Coronary artery (tissue), 2 donors: ENCODE data around the gene CCDC171.

Source experiments
- DNase-seq: peaks from one replicate; pipeline ENCODE4 v3.0.0-alpha.2; 2017; ENCODE audit warnings: low spot score
- H3K27ac ChIP-seq, 2 donors: fragments of 200-600 bp; sonication (generic); one replicate each; pipeline ENCODE4 v1.5.1; 2016 to 2019
- H3K4me3 ChIP-seq: fragments of 200-600 bp; sonication (generic); 2 replicates; pipeline ENCODE4 v1.5.1; 2016; ENCODE audit warnings: mild to moderate bottlenecking, moderate library complexity
- TF ChIP-seq, protein P1 (sequence below): fragments of 200-600 bp; sonication (generic); IDR thresholded peaks from one replicate; pipeline ENCODE4 v1.5.1; 2019; ENCODE audit warnings: antibody characterized with exemption

CCDC171 gene

DNA sequence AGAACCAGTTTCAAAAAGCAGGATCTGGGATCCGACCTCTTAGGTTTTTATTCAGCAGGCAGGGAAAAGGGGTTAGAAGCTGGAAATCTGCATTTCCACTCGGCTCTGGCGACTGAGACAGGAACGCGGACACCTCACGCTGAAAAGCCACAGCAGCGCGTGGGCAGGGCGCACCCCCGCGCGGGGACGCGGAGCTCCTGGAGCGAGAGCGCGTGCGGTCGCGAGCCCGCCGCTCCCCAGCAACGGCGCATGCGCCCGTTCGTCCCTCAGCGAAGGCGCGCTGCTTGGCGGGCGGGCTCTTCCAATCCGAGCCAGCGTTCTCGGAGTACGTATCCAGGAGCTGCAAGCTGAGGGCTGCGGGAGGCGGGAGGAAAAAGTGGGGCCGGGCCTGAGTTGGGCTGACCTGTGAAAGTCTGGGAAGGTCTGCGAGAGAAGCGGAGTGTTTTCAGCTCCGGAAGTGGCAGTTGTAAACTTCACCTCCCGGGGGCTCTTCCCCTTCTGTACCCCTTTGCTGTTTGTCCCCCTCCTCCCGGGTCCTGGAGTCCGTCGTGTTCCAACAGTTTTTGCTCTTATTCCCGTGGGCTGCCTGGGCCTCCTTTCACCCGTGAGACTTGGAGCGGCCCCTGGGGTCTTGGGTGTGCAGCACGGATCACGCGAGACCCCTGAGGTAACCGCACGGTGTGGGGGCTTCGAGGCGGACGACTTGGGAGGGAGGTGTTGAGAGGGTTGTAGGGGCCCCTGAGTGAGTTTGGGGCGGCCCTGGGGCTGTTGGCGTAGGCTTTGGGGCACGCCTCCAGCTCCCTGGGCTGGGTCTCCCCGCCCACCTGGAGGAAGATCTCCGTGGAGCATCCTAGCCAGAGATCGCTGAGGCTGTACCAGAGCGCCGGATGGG lies at the start of gene CCDC171:
CCDC171 (plus strand) TSS at position 408 of the 892 bp plus-strand sequence. CDS start 11,046 bp downstream, outside the sequence.
- TF ChIP-seq, protein P1, sequence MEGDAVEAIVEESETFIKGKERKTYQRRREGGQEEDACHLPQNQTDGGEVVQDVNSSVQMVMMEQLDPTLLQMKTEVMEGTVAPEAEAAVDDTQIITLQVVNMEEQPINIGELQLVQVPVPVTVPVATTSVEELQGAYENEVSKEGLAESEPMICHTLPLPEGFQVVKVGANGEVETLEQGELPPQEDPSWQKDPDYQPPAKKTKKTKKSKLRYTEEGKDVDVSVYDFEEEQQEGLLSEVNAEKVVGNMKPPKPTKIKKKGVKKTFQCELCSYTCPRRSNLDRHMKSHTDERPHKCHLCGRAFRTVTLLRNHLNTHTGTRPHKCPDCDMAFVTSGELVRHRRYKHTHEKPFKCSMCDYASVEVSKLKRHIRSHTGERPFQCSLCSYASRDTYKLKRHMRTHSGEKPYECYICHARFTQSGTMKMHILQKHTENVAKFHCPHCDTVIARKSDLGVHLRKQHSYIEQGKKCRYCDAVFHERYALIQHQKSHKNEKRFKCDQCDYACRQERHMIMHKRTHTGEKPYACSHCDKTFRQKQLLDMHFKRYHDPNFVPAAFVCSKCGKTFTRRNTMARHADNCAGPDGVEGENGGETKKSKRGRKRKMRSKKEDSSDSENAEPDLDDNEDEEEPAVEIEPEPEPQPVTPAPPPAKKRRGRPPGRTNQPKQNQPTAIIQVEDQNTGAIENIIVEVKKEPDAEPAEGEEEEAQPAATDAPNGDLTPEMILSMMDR: no peak
- H3K27ac ChIP-seq: peak within 1 kb of the TSS; percentile 84 to 85
- H3K4me3 ChIP-seq: peak within 1 kb of the TSS; percentile 76
- DNase-seq: peak; percentile 97

DNA sequence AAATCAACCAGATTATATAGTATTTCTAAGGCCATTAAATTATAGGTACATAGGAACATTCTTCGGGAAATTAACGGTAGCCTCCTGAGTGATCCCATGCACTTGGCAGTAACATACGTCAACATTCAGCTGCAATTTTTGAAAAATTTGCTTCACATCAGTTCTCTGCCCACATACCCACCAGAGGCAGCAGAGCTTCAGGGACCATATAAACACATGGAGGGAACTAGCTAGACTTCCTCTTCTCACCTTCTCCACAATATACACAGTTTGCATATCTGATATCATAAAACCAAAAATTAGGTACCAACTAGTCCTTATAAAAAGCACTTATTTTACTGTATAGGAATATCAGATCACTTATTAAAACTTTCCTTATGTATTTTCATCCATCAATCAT lies 46.9 kb upstream of the CCDC171 start:
- Histone ChIP-seq H3K4me3 (no peak overlapping the region), H3K27ac (no peak overlapping the region)
- no peak for DNase-seq
- TF ChIP-seq, protein P1: no peak

DNA sequence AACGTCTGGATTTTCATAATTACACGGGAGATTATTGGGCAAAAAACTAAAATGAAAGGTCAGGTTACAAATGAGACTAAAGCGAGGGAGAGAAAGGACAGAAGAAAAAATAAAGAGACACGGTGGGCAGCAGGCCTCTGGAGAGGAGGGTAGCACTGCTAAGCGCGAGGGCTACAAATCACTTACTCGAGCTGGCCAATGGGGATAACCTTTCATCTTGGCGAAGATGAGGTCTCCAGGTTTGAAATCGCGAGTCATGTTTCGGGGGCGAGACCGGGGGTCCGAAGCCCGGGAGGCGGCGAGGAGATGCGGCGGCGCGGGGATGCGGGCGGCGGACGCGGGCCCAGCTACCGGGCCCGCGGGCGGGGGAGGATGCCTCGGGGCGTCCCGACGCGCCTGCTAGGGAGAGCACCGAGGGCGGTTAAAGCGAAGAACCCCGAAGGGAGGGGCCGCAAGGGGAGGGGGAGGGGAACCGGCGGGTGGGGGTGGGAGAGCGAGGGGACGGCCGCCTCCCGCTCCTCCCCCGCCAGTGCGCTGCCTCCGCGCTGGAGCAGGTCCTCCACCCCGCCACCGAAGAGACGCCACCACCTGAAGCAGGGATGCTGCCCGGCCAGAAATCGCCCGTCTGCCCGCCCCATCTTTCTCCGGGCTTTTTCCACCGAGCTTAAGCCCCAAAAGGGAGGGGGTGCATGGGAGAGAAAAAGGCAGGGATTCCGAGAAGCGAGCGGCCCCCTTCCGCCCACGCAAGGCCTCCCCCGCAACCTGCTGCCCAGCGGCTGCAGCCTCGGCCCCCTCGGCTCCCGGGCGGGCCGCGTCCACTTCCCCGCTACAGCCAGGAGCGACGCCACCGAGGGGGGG lies 42.7 kb upstream of the CCDC171 start:
- TF ChIP-seq, protein P1: no peak
- peak overlapping the region; percentile 93 for H3K4me3 ChIP-seq
- no peak for DNase-seq
- peak overlapping the region; percentile 81 to 94 for H3K27ac ChIP-seq

DNA sequence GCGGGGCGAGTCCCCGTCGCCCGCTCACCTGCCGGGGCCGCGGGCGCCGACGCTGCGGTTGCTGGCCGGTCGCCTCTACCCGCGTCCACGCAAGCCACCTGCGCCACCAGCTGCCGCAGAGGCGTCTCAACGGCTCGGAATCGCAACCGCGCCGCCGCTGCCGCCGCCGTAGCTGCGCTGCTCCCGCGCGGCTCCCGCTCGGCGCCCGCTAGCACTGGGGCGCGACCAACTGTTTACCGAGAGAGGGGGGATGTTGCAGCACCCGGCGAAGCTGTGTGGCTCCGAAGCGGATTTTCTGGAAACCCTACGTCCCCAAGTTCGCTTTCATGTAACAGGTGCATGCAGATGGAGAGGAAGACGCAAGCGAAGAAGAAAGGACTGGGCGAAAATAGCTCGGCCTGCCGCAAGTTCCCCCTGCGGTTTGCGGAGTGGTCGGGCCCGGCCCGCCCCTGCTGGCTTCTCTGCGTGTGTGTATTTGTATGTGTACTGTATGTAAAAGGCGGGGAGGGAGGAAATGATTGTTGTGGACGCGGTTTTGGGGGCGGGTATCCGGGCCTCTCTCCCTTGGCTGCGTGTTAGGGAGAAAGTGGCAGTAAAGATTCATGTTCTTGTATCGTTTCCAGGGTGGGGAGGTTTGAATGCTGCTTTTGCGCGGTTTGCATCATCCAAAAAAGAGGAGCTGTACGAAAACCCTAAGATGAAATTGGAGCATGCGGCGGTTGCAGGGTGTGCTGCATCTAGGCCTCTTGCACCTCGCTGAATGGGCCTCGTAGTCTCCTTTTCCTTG lies 41.9 kb upstream of the CCDC171 start, which contains the start of gene PSIP1:
PSIP1 (minus strand) TSS at position 182 of the 787 bp plus-strand sequence. CDS start 782 bp downstream, outside the sequence.
- DNase-seq: peak; percentile 80
- peak within 1 kb of the TSS; percentile 93 for H3K4me3 ChIP-seq
- TF ChIP-seq, protein P1: no peak
- H3K27ac ChIP-seq: peak within 1 kb of the TSS; percentile 81 to 94

DNA sequence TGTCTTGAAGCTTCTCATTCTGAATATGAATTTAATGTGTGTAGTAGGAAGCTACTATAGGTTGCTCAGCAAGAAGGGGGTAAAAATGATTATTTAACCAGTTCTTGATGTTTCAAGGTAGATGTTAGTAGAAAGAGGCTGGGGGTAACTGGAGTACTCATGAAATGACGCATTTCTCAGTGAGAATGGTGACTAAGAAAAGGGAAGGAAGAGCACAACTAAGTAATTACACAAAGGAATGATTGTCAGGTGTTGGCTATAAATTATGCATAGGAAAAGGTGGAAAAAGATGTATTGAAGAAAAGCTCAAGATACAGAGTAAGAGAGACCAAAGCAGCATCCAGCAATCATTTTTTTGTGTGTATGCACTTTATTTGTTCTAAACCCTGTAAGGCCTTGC lies 40.6 kb upstream of the CCDC171 start:
- no peak overlapping the region for H3K27ac ChIP-seq
- H3K4me3 ChIP-seq: no peak overlapping the region
- DNase-seq: no peak
- TF ChIP-seq, protein P1: no peak

DNA sequence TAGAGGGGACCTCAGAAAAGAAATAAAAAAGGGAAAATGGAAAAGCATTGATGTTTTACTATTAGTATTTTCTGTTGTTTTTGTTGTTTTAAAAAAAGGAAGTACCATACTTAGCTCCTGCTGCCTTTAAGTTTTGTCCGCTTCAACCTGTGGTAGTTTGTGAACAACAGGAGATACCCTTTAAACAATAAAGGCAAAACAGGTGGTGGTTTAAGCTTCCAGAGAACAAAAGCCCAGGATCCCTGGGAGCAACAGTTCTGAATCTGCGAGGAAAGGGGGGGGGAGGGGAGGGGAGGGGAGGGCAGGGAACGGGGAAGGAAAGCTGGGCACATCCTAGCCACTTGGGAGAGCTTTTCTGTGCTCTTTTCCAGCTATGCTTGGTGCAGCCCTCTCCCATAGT lies 40.0 kb upstream of the CCDC171 start:
- no peak overlapping the region for H3K27ac ChIP-seq
- TF ChIP-seq, protein P1: no peak
- no peak overlapping the region for H3K4me3 ChIP-seq
- DNase-seq: no peak
